ENCODE results near the gene ZNF789. TPM values are rescaled to one million over a fixed set of nuclear protein-coding genes. Genes with fewer than 3 reads are reported as not detected.

ZNF789 gene
- total RNA-seq, 2 experiments from 2014 or later, result 21.5 to 24.2 TPM

GRCh38 chr7:99514050-99514449, 41.4 kb downstream of the ZNF789 start:
- CTCF ChIA-PET, result interaction anchor here (1.0 to 1.5 kb wide), 5 partner anchors 9 to 45 kb away, joined by 3 to 5 read pairs (median 3); partner anchors contain the start of genes ZKSCAN5 and ZNF655
- no peak overlapping the region for H3K27ac Mint-ChIP-seq

GRCh38 chr7:99521399-99521798, 48.7 kb downstream of the ZNF789 start:
- Mint-ChIP-seq H3K4me1 (ENCODE audit: low read depth) (no peaks in the 10 kb centered on the region), H3K27me3 (ENCODE audit: low read depth) (no peaks in the 10 kb centered on the region), H3K27ac (no peak overlapping the region), H3K9me3 (ENCODE audit: insufficient read depth) (no peaks in the 10 kb centered on the region), H3K36me3 (ENCODE audit: low read depth) (peaks cover 50% of the 10 kb centered on the region), H3K4me3 (no peak overlapping the region)
- ChIA-PET POLR2A (no interaction called here), CTCF (no interaction called here)
- DNase-seq (no peak), ATAC-seq (no peak)

More at GRCh38 chr7:99514050-99514449, 41.4 kb downstream of the ZNF789 start:
- no peaks in the 10 kb centered on the region for H3K9me3 Mint-ChIP-seq (ENCODE audit: insufficient read depth)
- peaks cover 7% of the 10 kb centered on the region for H3K4me1 Mint-ChIP-seq (ENCODE audit: low read depth)
- H3K27me3 Mint-ChIP-seq (ENCODE audit: low read depth), result no peaks in the 10 kb centered on the region
- POLR2A ChIA-PET, result no interaction called here
- DNase-seq (no peak), ATAC-seq (no peak)
- peaks cover 42% of the 10 kb centered on the region for H3K36me3 Mint-ChIP-seq (ENCODE audit: low read depth)
- no peak overlapping the region for H3K4me3 Mint-ChIP-seq

GRCh38 chr7:99525713-99526440, 53.2 kb downstream of the ZNF789 start:
- peaks cover 9% of the 10 kb centered on the region for H3K9me3 Mint-ChIP-seq (ENCODE audit: insufficient read depth)
- H3K27ac Mint-ChIP-seq, result no peak overlapping the region
- CTCF ChIA-PET, result interaction anchor here (0.6 to 2.5 kb wide), 15 partner anchors 9 to 465 kb away, joined by 3 to 8 read pairs (median 3); partner anchors contain the start of genes FAM200A, ZKSCAN5 and ZNF655
- no peak overlapping the region for H3K4me3 Mint-ChIP-seq
- no peaks in the 10 kb centered on the region for H3K27me3 Mint-ChIP-seq (ENCODE audit: low read depth)
- H3K4me1 Mint-ChIP-seq (ENCODE audit: low read depth), result no peaks in the 10 kb centered on the region
- POLR2A ChIA-PET, result interaction anchor here (1.2 kb wide), 1 partner anchor 32 kb away, joined by 4 read pairs; the partner anchor contains the start of gene ZNF655
- peaks cover 61% of the 10 kb centered on the region for H3K36me3 Mint-ChIP-seq (ENCODE audit: low read depth)
- DNase-seq (peak; percentile 40), ATAC-seq (no peak)

GRCh38 chr7:99531354-99531765, 58.7 kb downstream of the ZNF789 start:
- no peaks in the 10 kb centered on the region for H3K27me3 Mint-ChIP-seq (ENCODE audit: low read depth)
- ChIA-PET POLR2A (interaction anchor here (1.0 kb wide), 1 partner anchor 19 kb away, joined by 3 read pairs; no protein-coding TSS in a partner anchor), CTCF (no interaction called here)
- DNase-seq, result no peak
- peaks cover 73% of the 10 kb centered on the region for H3K36me3 Mint-ChIP-seq (ENCODE audit: low read depth)
- H3K4me1 Mint-ChIP-seq (ENCODE audit: low read depth), result no peaks in the 10 kb centered on the region
- H3K4me3 Mint-ChIP-seq, result no peak overlapping the region
- H3K9me3 Mint-ChIP-seq (ENCODE audit: insufficient read depth), result peaks cover 41% of the 10 kb centered on the region
- ATAC-seq, result no peak
- no peak overlapping the region for H3K27ac Mint-ChIP-seq

- Mint-ChIP-seq H3K27me3 (ENCODE audit: low read depth) (no peaks in the 10 kb centered on the region), H3K9me3 (ENCODE audit: insufficient read depth) (peaks cover 42% of the 10 kb centered on the region), H3K4me3 (no peak overlapping the region), H3K27ac (no peak overlapping the region), H3K36me3 (ENCODE audit: low read depth) (peaks cover 42% of the 10 kb centered on the region), H3K4me1 (ENCODE audit: low read depth) (no peaks in the 10 kb centered on the region)
- ChIA-PET CTCF (interaction anchor here (2.0 kb wide), 1 partner anchor 10 kb away, joined by 8 read pairs; no protein-coding TSS in a partner anchor), POLR2A (no interaction called here)
- no peak for ATAC-seq
- DNase-seq, result no peak
Observed at GRCh38 chr7:99535667-99536066, 63.0 kb downstream of the ZNF789 start.

Other genes with a start within 250 kb of the ZNF789 start
- gene MYH16, start 200.1 kb upstream of the ZNF789 start, total RNA-seq, result not detected
- 10 to 100 TPM; 51.4 to 56.1 TPM for gene ARPC1A, start 147.0 kb upstream of the ZNF789 start, total RNA-seq
- 100 to 1,000 TPM; 408 to 412 TPM for gene ARPC1B, start 98.2 kb upstream of the ZNF789 start, total RNA-seq
- 100 to 1,000 TPM; 104 TPM for gene PDAP1, start 64.3 kb upstream of the ZNF789 start, total RNA-seq
- gene BUD31, start 63.9 kb upstream of the ZNF789 start, total RNA-seq, result 100 to 1,000 TPM; 101 to 110 TPM
- 10 to 100 TPM; 10.9 to 13.4 TPM for gene PTCD1, start 34.1 kb upstream of the ZNF789 start, total RNA-seq
- 10 to 100 TPM; 64.0 to 65.8 TPM for gene CPSF4, start 33.9 kb upstream of the ZNF789 start, total RNA-seq
- gene ATP5MF, start 6.7 kb upstream of the ZNF789 start, total RNA-seq, result 100 to 1,000 TPM; 437 to 479 TPM
- gene ZNF394, start 27.4 kb downstream of the ZNF789 start, total RNA-seq, result 10 to 100 TPM; 48.3 to 58.1 TPM
- gene ZKSCAN5, start 31.8 kb downstream of the ZNF789 start, total RNA-seq, result 10 to 100 TPM; 13.9 TPM
- 1 to 10 TPM; 5.1 to 5.4 TPM for gene FAM200A, start 79.2 kb downstream of the ZNF789 start, total RNA-seq
- gene ZNF655, start 85.8 kb downstream of the ZNF789 start, total RNA-seq, result 100 to 1,000 TPM; 101 to 108 TPM
- 1 to 10 TPM; 1.2 to 1.4 TPM for gene TMEM225B, start 125.4 kb downstream of the ZNF789 start, total RNA-seq
- gene ZSCAN25, start 144.1 kb downstream of the ZNF789 start, total RNA-seq, result 10 to 100 TPM; 34.8 to 36.3 TPM
- gene CYP3A5, start 207.1 kb downstream of the ZNF789 start, total RNA-seq, result not detected

Measured in activated CD8-positive, alpha-beta T cell treated with anti-CD3 and anti-CD28 coated beads, Interleukin-2, amount 10 ng/mL, durations not matched to agents 7 days and 5 days (primary cell).